Stimulated activated CD8-positive, alpha-beta memory T cell treated with anti-CD3 and anti-CD28 coated beads, Interleukin-7, amount 100 ng/mL, for 4 hours (primary cell): ENCODE measurements around the gene TBX5.

Experiments
- DNase-seq, 2 donors: peaks; one replicate each; pipeline ENCODE4 v3.0.0-alpha.2; 2020; ENCODE audit warnings: low read depth in 2 of 2

TBX5 gene

DNA sequence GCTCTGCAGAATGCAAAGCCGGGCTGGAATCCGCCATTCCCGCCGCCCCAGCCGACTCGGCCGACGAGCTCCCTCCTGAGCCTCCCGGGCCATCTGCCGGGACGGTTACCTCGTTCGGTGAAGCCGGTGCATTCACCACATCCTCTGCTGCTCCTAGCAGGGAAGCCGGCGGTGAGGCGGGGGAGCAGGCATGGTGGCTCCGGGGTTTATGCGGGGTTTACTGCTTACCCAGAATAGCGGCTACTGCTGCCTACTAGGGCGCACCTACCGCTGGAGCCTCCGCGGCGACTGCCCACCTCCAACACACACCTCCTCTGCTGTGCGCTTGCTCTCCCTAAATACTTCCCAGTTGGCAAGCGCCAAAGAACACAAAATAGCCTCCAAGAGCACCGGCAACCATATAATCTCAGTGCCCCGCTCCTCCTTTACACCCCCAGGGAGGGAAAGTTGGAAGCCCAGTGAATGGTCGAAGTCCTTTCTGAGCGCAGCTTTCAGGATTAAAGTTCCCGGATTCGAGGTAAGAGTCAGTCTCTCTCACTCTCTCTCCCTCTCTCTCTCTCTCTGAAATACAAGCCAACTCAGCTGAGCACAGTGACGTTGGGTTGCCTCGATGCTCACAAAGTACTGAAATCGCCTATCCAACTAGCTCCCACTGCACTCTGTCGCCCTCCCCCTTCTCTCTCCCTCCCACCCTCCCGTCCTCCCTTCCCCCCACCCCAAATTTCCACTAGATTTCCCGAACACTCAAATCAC lies at the start of gene TBX5:
Gene TBX5 (minus strand): TSS at position 626 of the 753 bp plus-strand sequence. CDS start 2,246 bp downstream, outside the sequence.
- DNase-seq = no peak

DNA sequence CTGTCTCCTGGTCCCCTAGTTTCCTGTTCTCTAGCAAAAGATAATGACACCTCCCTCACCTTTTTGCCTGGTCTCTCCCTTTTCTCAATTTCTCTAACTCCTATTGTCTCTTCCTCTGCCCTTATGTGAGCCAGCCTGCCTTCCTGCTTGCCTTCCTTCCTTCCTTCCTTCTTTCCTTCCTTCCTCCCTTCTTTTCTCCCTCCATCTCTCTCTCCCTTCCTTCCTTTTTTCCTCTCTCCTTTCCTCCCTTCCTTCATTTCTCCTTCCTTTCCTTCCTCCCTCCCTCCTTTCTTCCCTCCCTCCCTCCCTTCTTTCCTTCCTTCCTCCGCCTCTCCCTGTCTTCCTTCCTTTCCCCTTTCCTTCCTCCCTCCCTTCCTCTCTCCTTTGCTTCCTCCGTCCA lies 45.7 kb upstream of the TBX5 start:
- DNase-seq = no peak

DNA sequence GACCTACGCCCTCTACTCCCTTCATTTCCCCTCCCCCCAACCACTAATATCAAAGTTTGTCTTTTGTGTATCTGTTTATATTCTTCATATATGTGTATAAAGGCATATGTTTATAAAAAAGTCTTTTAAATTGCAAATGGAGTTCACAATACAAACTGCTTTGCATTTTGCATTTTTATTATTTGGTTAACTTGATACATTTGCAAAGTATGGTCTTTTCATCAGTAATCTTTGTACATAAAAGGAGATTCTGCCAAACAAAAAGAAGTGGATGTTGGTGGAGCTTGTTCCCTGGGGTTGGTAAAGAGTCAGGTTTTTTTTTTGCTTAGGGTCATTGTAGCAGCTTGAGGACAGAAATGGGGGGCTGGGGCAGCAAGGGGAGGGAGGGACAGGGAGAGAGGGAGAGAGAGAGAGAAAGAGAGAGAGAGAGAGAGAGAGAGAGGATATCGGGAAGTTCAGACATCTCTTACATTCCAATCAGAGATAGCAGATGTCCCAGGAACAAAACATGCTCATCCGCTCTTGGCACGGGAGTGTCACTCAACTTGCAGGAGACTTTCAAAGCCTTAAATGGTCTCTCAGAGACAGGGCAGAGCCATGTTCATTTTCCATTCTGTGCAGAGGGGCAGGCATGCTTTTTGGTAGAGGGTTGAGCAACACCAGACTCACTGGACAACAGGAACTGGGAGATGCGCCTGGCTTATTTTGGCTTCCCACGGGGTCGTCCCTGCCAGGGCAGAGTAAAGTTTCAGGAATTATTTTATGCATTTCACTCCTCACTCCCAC lies 44.8 kb upstream of the TBX5 start:
- DNase-seq = no peak

DNA sequence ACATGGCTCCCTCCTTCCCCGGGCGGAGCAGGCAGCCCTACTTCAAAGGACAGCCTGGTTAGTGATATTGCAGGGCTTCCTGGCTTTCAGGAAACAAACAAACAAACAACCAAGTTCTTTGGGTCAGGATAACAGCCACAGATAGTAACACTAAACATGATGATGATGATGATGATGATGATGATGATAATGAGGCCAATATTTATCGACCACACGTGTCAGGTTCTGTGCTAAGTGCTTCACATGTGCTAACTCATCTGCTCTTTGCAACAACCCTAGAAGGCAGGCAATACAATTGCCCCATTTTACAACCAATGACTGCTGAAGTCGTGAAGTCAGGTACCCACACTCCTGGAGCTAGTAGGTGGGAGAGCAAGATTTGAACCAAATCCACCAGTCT lies 44.1 kb upstream of the TBX5 start:
- no peak for DNase-seq

DNA sequence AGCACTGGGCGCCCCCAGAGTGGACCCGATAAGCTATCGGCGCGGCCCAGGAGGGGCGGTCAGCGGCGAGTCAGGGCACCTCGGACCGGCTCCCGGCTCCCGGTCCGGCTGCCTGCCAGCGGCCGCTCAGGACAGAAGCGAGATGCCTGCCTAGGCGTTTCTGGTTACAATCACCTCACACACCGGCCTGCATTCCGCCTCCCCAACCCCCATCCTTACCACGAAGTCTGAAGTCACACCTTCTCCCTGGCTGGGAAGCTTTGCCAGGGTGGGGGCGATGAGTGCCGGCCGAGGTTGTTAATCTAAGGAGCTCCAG lies 42.6 kb upstream of the TBX5 start:
- DNase-seq = no peak

DNA sequence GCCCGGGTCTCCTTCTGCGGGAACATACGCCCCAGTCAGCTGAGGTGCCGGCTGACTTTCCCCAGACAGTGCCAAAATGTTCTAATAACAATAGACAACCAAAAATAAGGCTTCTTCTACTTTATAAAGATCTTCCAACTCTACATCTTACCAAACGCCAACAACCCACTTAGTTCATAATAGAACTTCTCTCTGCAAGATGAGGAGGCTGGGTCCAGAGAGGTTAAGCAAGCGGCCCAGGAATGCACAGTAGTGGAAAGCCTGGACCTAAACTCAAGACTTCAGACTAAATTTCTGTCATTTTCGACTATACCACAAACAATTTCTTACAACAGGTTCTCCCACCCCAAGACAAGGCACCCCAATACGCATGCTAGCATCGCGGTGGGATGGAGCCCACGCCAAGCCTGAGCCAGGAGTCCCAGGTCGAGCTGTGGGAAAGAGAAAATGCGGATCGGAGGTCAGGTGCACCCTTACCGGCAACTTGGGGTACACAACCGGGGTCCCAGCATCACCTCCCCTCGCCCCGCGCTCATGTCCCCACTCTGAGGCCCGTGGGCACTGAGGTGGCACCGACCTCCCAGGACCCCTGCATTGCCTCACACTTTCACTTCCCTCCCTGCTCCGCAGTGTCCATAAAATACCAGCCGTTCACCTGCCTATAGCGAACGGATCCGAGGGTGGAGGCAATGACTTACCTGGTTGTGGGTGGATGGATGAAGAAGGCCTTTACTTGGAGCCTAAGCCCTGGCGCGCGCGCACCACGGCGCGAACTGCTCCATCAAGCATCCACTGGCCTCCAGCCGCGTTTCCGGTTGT lies 42.1 kb upstream of the TBX5 start:
- DNase-seq = no peak

DNA sequence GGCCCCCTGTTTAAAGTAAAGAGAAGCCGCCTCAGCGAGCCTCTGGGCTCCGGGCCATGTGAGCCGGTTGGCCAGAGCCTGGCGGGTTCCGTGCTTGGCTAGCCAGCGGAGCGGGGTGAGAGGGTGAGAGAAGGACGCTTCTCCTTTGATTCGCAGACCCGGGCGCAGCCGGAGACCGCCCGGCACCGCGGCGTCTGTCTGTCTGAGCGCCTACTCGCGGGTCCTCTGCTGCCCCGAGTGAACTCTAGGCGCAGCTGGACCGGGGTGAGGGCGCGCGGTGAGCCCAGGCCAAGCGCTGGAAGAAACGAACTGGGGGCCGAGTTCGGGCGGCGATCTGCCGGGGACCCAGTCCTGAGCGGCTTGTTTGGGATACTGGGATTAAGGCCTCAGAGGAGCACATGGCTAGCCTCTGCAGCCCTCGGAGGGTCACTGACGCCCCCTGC lies 41.4 kb upstream of the TBX5 start:
- no peak for DNase-seq

DNA sequence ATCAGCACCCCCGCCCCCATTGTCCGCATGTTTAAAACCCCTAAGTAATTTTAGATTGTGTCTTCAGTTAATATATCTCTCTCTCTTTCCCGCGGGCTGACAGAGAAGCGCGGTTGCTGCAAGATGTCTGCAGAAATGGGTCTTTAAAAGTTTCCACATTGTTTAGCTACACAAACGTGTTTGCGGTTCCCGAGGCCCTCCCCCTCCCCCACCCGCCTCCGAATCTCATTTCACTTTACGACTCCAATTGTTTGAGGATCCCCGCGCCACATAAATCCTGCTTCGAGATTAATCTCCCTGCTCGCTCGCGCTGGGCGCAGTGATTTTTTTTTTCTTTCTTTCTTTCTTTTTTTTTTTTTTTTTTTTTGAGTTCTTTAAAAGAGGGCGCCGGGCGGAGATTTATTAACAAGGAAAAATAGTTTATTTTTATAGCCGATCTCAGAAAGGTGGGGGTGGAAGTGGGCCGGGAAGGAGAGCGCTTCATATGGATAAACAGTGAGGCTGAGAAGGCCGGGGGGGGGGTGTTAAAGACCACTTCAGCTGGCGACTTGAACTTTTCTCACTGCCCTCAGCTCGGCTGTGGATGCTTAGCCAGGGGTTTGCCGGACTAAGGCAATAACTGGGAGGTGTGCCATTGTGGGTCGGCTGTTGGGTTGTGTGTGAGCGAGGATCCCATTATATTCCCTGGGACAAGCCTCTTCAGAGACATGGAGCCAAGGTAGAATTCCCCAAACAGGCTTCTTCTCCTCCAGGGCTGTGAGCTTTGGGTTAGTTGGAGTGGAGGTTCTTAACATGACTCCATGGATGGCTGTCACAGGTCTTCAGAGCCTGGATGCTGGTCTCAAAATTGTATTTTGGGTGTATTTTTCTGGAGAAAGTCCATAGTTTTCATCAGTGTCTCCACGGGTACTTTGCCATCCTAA lies 39.7 kb upstream of the TBX5 start:
- no peak for DNase-seq

DNA sequence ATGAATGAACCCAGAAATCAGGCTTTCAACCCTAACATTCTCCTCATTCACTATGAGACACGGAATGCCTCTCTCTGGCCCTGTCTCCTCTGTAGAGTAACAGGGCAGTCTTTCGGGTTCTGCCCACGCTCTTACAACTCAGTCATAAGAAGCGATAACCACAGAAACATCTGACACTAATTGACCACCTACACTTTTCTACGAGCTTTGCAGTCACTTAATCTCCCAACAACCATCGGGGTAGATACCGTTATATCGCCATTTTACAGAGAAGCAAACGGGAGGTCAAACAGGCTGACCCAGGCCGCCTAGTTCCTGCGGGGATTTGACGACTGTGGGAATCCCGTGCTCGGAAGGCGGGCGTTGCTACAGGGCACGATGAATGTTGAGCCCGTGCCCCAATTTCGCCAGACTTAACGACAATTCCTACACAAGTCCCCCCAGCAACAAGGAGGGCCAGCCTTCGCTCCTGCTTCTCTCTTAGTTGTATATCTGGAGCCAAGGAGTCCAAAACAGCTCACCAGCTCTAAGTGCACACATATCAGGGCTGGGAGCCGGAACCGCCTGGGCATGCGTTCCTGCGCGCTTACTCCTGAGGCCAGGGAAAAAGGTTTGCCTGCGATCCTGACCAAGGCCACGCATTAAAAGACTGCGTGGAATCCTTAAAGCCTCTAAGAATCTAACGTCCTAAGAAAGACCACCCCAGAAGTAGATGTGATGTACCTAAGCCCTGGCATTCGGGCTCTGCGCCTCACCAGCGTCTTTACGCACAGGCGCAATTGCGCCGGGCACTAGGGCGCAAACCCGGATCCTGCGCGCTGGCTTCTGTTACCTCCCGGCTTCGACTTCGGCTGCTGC lies 38.7 kb upstream of the TBX5 start:
- no peak for DNase-seq

DNA sequence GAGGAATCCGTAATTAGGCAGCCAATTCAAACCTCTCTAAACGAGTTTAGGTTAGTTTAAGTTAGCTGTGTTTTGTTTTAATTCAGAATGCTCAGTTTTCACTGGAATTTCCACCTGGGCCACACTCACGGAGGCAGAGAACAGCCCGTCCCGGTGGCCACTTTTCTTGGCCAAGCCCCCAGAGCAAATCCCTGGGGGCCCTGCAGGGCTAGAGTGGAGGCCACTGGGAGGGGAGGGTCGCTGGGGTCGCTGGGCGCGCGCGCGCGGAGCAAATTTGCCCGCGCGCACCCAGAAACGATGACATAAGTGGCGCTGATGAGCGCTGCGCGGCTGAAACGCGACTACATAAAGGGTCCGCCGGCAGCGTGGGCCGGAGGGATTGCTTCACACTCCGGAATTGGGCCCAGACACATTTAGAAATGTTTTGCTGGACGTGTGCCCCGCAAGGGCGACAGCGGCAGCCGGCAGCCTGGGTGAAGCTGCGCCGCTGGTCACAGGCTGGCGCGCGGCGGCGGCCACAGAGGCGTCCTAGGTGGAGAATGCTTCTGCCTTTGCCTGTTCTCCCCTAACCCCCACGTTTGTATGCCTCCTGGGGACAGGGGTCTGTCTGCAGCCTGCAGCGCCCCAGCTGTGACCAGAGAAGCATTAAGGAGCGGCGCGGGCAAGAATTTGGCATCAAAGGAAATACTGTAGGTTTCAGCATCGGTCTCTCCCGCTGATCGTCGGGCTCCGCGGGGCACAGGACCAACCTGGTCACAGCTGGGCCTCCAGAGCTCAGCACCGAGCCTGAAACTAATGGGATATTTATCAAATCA lies 37.9 kb upstream of the TBX5 start:
- DNase-seq = no peak

DNA sequence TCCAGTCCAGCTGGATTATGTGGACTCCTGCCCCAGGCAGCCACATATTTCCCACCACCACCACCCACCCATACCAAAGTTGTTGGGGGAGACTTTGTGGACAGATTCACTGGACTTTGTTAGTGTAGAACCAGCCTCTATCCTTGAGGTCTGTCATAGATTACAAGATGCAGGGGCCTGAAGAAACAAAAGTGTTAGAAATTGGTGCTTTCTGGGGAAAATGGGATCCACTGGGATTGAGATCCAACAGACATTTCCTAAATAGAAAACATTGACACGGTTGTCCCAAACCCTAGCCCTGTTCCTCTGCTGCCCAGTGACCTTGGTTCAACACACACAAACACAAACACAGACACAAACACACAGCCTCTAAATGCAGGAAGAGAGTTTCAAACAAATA lies 36.6 kb upstream of the TBX5 start:
- DNase-seq = no peak

DNA sequence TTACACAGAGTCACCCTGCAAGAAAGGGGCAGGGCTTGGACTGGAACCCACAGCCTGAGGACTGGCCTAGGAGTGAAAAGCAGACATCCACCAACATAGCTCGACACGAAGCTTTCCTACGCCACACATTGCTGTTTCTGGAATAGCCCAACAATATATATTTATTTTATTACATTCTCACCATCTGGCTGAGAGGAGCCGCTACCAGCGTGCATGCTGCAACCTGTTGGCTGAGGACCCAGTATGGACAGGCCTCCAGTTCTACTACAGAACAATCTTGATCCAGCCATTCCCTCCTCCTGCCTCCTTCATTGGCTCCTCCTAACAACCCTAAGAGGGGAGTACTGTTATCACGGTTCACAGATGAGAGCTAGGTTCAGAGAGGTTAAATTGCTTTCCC lies 35.6 kb upstream of the TBX5 start:
- DNase-seq = no peak

DNA sequence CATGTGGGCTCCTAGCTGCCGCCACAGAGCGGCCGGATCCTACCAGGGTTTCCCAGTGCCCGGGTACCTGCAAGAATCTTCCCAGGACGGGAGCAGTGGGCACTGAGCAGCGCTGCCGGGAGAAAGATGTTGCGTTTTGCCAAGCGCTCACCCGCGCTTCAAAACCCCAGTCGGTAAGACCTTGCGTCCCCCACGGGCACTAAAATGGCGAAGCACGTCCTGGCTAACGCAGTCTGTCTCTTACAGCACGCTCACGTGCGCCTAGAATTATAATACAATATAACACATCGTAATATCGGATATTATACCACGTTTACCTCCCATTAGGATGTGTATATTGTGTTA lies 35.1 kb upstream of the TBX5 start:
- no peak for DNase-seq

DNA sequence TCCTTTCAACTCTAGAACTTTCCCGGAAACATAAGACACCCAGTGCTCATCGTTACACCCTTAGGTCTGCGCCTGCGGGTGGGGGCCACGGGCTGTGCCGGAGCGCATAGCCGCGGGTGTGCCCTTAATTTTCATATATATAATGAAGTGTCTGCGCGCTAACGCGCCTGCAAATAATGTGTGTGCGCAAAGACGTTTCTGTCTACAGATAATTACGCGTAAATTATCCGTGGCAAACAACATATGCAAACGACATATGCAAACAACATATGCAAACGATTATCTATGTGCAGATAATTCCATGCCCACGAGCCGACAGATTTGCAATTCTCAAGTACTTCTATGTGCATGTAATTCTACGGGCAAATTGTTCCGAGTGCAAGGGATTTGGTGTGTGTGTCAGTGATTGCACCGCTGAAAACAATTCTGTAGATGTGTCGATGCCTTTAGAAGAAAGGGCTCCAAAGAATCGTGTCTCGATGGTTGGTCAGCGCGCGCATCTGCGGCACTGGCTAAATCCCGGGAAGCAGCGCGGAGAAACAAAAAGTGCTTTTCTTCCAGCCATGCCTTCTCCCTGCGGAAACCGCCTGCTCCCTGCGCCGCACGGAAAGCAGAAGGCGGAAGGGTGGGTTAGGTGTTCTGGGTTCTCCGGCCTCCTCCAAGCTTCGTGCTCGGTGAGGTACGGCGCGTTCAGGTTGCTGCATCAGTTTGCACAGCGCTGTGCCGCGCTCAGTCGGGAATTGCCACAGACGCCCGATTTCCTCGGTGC lies 34.5 kb upstream of the TBX5 start:
- no peak for DNase-seq

DNA sequence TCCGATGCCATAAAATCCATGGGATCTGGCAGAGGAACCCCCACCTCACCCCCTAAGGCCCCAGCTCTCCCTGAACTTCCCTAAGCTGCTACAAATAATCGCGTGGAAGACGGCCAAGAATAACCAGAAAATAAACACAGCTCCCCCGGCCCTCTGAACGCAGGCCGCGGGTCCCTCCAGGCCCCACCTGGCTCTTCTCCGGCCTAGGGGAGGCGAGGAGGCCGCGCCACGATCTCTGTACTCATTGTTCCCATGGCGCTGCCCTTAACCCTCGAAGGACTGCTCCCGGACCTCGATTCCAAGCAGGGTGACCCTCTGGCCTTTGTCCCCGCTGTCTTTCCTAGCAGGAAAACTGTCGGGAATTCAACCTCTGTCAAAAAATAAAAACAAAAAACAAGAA lies 33.9 kb upstream of the TBX5 start:
- DNase-seq = no peak

DNA sequence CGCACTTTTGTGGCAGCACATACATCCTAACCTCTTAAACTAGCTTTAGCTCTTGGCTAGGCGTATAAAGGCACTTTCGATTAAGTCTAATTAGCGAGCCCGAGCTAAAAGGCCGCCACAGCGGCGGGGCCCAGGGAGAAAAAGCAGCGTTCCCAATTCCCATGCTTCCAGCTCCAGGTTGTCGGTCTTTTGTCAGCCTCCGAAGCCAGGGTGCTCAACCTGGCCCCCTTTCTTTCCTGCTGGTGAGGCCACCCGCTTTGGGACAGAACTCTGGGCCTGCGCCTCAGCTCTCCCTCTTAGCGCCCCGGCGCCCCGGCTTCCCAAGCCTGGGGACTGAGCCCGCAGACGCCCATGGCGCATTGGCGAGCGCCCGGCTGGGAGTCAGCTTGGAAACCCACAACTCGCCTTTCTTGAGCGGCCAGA lies 33.3 kb upstream of the TBX5 start:
- DNase-seq = no peak

DNA sequence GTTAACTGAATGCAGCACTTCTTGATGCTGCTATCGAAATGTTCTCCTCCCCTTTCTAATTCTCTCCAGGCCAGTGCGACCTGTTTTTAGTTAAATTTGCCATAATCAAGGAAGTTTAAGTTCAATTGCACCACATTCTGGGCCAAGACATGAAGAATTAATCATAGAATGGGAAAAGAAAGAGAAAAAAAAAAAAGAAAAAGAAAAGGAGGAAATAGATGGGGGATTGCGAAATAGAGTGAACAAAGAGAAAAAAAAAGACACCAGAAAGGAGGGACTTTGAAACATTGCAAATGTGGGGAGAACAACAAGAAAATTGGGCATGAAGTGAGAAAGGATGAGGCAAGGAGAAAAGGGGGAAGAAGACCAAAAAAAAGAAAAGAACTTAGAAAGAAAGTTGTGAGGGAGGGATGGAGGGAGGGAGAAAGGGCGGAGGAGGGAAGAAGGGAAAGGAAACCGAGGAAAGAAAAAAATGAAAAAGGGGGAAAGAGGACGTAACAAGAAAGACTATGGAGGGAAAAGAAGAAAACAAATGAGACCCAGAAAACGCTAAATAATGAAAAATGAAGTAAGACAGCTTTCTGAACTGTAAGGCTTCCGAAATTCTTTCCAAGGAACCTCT lies 32.8 kb upstream of the TBX5 start:
- DNase-seq = no peak

DNA sequence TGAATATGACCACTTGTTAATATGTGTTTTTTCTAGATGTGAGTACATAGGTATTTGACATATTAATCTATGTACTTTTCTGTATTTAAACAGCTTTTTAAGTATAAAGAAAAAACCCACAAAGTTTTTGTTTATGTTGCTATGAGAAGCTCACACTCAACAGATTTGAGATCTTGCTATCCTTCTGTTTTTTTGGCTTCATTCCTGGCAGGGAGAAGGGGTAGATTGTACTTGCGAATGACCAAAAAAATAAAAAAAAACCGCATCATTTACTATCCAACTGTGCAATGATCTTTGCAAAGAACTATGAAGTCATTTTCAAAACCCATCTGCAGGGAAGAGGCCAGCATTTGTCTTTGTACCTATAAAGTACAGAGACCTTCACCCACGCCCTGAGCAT lies 28.4 kb upstream of the TBX5 start:
- DNase-seq = no peak

DNA sequence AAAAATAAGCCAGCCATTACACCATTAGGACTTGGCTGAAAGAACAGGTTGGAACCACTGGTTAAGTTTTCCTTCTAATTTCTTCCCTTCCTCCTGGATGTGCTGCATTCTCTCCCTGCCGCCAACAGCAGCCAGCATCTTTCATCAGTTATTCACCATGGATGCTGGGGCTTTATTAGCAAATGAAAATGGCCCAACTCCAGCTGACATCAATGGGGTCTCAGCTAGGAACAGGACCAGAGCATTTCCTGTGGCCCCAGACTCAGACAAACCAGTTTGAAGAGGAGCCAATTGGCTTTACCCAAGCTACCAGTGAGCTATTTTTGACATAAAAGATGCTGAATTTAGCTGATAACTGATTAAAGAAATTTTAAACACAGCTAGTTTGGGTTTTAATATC lies 26.0 kb upstream of the TBX5 start:
- DNase-seq = no peak
